NCI-H2196 treated with DMSO at 0.1 percent for 48 hours (cell line): Measurements from ENCODE around the gene ATP5F1B.
"Not testable (repeated sequence)": the region's sequence is repeated elsewhere in the genome, so short reads cannot be mapped to it uniquely, and the experiment has no call there.

Experiments
- DNase-seq: peaks from one replicate; lab custom pipeline; 2025; ENCODE audit not compliant: unreplicated experiment; lab: John Stamatoyannopoulos, UW

ATP5F1B gene

DNA sequence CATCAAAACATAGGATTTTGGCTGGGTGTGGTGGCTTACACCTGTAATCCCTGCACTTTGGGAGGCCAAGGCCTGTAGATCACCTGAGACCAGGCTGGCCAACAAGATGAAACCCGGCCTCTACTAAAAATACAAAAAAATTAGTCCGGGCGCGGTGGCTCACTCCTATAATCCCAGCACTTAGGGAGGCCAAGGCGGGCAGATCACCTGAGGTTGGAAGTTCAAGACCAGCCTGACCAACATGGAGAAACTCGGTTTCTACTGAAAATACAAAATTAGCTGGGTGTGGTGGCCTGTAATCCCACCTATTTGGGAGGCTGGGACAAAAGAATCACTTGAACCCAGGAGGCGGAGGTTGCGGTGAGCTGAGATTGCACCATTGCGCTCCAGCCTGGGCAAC lies 2.2 kb upstream of the ATP5F1B start:
- DNase-seq, result not testable (repeated sequence)

DNA sequence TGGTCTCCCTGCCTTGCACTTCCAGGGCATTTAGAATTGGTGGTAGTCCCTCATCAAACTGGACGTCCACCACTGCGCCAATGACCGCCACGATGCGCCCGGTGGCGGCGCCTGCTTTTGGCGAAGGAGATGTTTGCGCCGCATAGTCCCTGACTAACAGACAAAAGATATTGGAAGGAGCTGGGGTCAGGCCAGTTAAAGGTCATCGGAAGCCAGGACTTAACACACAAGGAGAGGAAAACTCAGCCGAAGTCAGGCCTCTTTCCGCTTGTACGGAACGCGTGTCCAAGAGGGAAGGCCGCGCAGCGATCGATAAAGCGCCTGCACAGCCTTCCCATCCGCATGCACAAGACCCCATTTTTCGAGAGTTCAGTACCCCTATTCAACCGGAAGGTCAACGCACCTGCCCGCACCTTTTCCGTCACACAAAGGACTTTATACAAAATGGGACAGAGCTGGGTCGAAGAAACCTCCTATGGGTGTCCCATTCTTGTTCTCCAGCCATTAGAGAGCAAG lies 525 bp downstream of the ATP5F1B start:
- no peak for DNase-seq

DNA sequence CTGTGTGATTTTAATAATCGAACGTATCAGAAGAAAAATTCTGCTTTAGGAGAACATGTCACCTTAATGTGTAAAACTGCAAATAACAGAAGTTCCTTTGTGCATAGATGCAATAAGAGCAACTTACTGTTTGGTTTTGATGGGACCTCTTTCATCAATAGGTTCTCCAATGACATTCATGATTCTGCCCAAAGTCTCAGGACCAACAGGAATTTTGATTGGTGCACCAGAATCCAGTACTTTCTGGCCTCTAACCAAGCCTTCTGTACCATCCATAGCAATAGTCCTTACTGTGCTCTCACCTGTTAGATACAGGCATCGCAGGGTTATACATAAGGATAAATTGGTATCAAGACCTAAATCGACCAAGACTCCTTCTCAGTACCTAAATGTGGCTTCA lies 1.1 kb downstream of the ATP5F1B start:
- no peak for DNase-seq

DNA sequence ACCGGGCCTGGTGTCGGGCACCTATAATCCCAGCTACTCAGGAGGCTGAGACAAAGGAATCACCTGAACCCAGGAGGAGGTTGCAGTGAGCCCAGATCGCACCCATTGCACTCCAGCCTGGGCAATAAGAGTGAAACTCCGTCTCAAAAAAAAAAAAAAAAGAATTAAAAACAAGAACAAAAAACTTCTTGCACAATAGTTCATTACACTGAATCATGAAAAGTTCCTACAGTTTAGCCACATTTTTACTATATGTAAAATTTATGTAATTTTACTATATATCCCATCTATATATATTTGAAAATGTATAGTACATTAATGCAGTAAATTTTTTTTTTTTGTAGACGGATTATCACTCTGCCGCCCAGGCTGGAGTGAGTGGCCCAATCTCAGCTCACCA lies 4.6 kb downstream of the ATP5F1B start:
- DNase-seq, result no peak

DNA sequence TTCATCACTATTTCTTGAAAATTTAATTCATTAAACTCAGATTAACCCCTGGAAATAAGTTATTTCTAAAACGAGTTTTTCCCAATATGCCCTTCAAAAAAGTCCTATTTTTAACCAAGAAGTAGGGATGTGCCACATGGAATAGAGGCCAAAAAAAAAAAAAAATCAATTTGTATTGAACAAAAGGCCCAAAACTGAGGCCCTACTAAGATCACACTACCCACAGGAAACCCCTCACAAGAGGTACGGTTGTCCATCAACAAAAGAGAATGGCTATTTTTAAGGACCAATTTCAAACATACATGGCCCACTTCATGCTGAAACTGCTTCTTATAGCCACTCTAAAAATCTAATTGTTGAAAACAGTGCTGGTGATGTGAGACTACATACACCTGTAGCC lies 8.2 kb downstream of the ATP5F1B start:
- DNase-seq, result no peak

DNA sequence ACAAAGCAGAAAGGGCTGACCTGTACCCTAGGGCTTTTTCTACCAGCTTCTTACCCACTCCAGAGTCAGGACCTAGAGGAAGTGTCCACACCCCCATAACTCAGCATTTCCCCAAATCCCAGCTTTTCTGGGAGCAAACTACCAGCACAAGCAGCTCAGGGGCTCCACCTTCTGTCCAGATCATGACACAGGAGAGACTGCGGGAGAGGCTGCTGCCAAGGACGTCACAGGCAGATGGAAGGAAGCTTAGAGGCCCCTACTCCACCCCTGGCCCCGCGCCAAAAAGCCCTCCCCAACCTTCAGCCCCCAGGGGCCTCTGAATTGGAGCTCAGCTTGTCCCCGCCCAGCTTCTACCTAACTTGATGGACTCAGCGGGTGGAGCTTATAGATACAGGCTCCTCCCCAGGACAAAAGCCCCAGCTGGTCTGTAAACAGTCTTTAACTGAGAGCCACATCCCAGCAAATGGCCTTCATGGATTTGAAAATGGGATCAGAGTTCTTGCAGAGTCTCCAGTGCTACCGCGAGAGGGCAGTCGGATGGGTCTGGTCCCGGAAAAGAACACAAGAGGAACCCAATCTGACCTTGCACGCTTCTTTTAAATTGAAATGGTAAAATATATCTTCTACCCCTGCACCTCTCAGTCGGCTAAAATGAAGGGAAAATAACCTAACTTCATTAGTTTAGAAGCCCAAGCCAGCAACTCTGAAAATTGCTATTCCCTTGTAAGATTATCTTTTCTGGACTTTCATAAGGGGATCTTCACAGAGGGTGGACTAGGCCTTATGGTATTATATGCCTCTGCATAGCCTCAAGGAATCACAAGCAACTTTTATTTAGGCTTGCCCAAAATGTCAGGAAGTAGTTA lies 8.9 kb downstream of the ATP5F1B start:
- DNase-seq, result peak; percentile 99

DNA sequence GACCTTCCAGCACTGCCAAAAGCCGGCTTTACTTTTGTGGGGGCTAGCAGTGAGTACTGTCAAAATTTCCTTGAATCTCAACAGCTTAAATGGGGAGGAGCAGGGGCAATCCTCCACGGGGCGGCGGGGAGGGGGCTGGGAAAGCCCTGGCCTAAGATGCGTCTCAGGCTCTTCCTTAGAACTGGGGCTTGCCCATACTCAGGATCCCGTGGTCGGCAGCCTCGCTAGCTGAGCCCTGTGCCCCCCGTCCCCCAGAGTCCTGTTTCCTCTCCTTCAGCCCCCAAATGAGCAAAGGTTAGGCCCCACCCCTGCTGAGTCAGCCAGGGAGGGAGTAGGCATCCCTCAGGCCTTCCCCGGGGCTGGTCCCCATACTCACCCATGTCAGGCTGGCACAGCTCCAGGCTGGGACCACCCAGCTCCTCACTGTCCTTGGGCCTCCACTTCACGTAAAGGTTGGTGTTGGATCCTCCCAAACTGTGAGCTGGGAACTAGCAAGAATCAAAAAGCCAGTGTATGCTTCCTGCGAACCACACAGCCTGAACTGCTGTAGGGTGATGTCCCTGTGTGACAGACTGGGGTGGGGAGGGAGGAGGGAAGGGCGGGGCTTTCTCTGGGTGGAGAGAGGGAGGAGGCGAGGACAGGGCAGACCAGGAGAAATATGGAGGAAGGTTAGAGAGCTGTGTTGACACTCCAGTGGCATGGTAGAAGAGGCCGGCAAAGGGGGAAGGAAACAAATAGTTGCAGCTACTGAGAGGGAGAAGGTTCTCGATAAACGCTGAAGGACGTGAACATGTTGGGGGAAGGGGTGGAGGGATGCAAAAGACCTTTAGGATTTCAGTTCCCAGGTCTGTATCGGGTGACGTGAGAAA lies 9.7 kb downstream of the ATP5F1B start:
- peak; percentile 73 for DNase-seq

DNA sequence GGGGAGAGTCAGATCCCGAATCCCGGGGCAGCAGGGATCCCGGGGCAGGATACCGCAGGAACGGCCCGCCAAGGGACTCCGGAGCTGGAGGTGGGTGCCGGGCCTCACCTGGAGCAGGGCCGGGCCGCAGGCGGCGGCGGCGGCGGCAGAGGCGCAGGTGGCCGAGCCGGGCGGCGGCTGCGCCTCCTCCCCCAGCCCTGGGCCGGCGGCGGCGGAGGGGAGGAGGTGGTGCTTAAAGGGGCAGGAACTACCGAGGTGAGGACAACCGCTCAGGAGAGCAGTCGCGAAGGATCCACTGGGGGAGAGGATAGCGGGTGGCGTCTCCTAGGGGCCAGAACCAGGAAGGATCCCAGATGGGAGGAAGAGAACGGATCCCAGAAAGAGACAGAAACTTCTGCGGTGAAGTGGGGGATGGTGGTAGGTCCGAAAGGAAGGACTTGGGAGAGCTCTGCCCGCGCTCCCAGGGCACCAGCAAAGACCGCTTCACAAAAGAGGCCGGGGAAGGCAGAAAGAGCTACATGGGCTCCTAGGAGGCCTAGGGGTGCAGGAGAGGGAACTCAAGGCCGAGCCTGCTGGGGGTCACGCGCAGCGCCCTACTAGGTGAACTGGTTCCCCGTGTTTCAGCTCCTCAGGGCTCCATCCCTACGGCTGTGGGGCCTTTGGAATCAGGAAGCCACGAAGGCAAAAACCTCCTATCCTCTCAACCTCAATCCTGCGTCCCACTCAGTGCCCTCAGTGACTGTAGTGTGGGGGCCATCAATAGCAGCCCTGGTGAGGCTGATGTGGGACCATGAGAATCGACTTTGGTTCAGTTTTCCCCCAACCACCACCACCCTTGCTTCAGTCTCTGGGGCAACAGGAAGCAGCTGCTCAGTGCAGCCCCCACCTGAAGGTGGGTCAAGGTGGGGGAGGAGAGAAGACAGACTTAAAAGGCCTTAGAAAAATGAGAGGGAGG lies 10.7 kb downstream of the ATP5F1B start:
- DNase-seq, result peak; percentile 73

DNA sequence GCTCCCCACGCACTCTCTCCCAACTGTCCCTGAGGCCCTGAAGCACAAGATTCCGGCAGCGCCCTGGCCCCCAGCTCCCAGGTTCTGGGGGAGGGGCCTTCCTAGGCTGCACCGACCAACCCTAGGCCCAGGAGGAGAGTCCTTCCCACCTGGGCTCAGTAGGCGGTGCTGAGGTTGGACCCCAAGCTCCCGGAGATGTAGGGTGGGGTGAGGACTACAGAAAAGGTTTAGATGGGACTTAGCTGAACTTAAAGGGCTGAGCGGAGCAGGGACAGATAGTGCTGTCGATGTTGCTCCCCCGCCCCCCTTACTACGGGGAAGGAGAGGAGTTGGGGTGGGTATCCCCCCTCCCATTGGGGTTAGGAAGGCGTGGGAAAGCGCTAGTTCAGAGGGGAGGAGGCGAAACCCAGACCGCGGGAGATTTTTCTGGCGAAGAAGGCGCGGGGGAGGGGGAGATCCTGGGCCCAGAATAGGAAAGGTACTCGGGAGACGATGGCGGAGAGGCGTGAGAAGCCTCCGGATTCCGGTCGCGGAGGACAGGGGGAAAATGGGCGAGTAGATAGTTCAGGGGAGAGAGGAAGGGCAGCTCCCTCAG lies 11.4 kb downstream of the ATP5F1B start:
- DNase-seq, result peak; percentile 55

DNA sequence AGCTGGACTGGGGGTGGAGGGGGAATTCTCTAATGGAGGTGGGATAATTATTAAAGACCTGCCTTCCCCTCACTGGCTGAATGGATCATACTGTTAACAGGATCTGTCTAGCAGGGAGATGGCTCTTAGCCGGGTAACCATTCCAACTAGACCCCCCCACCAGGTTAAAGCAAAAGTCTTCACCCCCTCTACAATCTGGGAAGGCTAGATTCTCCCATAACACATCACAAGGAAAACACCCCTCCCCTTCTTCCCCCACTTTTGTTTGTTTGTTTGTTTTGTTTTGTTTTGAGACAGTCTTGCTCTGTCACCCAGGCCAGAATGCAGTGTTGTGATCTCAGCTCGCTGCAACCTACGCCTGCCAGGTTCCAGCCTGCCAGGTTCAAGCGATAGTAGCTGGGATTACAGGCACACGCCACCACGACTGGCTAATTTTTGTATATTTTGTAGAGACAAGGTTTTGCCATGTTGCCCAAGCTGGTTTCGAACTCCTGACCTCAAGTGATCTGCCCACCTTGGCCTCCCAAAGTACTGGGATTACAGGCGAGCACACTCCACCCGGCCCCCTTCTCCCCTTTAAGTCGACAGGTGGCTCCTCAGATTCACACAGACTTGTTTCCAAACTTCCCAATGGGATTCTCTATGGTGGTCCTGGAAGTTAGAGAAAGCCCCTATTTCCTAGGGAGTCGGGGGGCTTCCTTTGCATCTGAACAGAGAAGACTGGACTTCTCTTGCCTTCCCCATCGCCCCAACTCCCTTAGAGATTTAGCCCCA lies 12.1 kb downstream of the ATP5F1B start:
- no peak for DNase-seq

DNA sequence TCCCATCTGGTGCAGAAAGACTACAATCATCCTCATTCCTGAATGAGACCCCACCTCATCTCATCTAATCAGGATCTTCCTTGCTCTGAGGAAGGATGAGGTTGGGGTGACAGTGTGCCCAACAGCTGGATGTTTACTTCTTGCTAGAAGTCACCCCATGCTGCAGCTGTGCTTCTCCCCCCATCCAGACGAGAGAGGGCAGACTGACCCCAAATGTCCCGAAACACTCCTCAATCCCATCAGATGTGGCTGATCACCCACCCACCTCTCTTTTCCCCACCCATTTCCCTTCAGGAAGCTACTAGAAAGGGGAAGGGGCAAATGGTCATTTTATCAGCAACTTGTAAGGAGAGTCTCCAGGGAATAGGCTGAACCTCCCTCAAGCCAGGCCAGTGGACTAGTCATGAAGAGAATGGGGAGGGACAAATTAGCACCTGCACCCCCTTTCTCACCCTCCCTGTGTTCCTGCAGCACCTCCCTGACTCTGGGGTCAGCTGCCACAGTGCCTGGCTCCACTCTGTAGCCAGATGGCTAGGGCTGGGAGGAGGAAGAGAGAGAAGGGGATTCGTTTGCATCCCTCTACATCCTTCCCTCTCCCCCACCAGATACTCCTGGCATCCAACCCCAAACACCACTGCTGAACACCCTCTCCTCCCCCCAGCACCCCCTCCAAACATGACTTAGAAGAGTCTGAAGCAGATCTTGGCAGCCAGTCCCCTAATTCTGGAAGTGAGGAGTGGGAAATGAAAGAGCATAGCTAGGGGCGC lies 12.9 kb downstream of the ATP5F1B start:
- DNase-seq, result no peak

DNA sequence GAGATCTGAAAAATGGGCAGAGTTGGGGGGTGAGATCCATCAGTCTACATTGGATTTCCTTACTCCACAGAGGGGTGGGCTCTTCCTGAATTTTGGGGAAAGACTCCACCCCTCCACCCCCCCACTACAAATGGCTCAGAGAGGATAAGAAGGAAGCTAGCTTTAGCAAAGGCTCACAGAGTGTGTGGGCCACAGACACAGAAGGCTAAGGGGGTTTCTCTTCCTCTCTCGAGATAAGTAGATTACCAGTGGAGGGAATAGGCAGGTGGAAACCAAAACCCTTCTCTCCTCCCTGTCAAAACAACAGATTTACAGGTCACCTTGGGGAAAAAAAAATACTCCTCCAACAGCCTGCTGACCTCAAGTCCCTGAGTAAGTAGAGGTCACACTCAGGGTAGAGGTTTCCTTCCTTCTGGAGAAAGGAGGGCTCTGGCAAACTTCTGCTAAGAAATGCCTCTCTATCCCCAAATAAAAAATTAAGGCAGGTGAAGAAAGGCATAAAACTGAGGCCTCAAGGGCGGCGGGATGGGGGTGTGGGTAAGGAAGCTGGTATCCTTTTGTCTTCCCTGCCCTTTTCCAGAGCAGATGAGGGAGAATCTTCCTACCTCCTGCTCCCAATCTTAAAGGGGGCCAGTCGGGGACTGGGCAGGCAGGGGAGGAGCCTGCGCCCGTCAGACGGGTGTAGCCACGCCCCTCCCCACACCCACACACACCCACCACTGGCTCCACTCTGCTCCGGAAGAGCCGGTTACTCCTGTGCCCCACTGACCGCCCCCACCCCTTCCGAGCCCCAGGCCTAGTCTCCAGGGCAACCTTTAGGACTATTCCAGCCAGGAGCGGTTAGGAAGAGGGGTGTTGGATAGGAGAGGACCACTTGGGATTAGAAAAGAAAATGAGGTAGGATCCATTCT lies 13.7 kb downstream of the ATP5F1B start:
- DNase-seq, result peak; percentile 33

DNA sequence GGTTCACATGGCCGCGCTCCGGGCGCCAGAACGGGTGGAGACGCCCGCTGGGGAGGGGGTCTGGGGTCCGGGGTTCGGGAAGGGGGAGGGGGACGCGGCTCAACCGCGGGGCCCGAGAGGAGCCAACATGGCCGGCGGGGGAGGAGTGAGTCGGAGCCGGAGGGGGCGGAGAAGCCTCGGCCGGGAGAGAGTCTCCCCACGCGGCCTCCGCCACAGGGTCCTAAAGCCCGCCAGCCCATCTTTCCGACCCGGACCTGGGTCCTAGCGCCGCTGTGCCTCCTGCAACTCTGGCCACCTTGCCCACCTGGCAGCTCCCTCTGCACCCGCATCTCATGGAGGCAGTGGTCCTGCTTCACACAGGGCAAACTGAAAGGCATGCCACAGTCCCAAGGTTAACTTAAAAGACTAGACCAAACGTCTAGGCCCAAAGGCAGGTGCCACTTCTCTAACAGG lies 15.6 kb downstream of the ATP5F1B start, which contains the start of gene BAZ2A:
Gene BAZ2A (minus strand): TSS at position 147 of the 453 bp plus-strand sequence. CDS start 12,796 bp downstream, outside the sequence.
- peak; percentile 68 for DNase-seq

DNA sequence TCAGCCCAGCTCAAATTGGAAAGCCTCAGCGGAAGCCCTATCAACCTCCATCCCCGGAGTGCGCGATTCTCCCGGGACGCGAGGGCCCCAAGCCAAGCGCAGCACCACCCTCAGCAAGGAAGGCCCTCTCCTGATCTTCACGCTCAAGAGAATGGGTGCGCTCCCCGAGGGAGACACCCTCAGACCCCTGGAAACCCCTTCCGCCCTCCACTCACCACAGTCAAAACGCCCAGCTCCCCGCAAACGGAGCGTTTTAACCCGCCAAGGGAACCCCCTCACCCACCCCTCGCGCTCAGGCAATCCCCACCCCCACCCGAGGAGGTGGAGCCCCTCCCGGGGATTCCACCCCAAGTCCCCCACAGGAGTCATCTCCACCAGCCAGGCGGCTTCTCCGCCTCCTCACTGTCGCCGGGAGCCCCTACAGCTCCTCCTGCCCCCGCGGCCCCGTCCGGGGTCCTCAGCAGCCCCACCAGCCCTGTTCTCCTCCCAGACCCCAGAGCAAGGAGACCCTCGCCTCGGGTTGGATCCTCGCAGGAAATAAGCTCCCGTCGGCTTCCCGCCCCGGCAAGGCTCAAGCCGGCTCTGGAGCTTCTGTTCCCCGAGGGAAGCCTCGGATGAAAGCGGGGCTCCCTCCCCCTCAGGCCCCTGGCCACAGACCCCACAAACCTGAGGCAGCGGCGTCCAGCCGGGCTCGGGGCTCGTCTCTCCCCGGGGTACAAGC lies 16.2 kb downstream of the ATP5F1B start:
- DNase-seq, result no peak

DNA sequence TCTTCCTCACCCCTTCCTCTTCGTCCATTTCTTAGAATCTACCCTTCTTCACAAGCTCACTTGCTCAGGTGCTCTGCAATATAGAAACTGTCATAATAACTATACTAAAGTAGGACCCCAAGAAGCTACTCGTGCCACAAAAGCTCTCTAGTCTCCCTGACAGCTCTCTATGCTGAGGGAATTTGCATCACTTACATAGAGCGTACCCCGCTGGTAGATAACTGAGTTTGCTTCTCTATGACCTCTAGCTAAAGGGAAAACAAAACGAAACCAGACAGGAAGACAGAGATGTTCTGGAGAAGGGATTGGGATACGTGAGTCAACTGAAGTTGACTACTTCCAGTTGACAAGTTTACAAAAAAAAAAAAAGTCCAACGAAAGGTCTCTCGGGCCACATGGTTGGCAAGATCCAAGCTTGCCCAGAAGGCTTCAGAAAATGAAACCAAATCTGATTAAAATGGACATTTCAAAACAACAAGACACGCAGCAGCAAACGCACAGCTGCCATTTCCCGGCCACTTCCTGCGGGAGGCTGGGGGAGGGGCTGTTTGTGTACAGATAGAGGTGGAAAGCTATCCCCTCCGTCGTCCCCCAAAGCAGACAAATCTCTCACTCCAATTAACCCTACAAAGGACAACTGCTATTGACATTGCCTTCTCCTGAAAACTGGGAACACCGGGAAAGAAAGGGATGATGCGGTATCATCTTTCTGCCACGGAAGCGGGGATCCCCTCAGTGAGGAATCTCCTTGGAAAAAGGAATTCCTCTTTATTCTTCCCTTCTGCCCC lies 16.9 kb downstream of the ATP5F1B start:
- DNase-seq, result no peak

DNA sequence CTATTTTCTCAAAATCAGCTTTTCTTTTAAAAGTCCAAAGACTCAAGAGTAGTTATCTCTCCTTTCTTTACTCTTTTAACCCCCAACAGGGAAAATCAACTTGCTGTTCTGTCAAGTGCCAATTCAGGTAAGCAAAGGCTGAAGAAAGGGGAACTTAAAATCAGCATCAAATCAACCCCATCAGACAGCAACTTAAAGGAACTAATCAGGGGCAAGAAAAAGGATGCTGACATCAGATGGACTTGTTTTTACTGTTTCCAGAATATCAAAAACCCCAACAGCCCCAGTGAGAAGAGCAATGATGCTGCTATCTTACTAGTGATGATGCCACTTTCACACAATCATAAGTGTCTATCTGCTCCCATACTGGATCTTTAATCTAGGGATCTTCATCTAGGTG lies 19.1 kb downstream of the ATP5F1B start:
- no peak for DNase-seq
